Lower leg skin (tissue), 4 donors: ENCODE results near the gene AFTPH. TPM values are rescaled to one million over a fixed set of nuclear protein-coding genes. Genes with fewer than 3 reads are reported as not detected.

ENCODE experiments used
- DNase-seq, 2 donors: peaks; one replicate each; pipeline ENCODE4 v3.0.0-alpha.2; 2019; ENCODE audit warnings: low spot score in 2 of 2
- H3K4me3 ChIP-seq: fragments of 200-600 bp; sonication (generic); 2 replicates; pipeline ENCODE4 v1.5.1; 2017; ENCODE audit warnings: mild to moderate bottlenecking, low read depth; ENCODE audit not compliant: poor library complexity, severe bottlenecking
- CTCF ChIP-seq, 3 donors: fragments of 450-650 bp; IDR thresholded peaks; one replicate each; pipeline ENCODE4 v1.5.1; 2016; ENCODE audit warnings: antibody characterized with exemption in 3 of 3, mild to moderate bottlenecking in 3 of 3, moderate library complexity in 2 of 3
- POLR2A ChIP-seq, 2 donors: fragments of 450-650 bp; IDR thresholded peaks; one replicate each; pipeline ENCODE4 v1.6.1; 2016 to 2017; ENCODE audit warnings: antibody characterized with exemption in 2 of 2, mild to moderate bottlenecking in 1 of 2, moderate library complexity in 1 of 2
- WGBS, 2 donors: methylation state at CpG; one replicate each; pipeline ENCODE4 v1.1.5; 2018; 5-methylcytosine and 5-hydroxymethylcytosine counted together
- intact Hi-C: fragments of 100-400 bp; cut with DNase I; formaldehyde crosslinking; loops from one replicate; pipeline ENCODE4 v1.15.0; 2023; ENCODE audit warnings: low total_unique reads
- total RNA-seq, 4 donors: library from RNA; depleted of rRNA; stranded (reverse); fragments of >200 nt; gene quantifications; one replicate each; pipeline ENCODE4 v1.1.0, GENCODE V29; 2016

AFTPH gene
- total RNA-seq, 4 donors from 2014 or later = 46.4 to 53.8 (median 49.6) TPM

GRCh38 chr2:64479259-64480117 is 44.6 kb upstream of the AFTPH start:
- WGBS, 2 donors = 78 to 94% methylated on average over 10 of the region's 10 CpGs
- no peak overlapping the region for H3K4me3 ChIP-seq
- DNase-seq = no peak
- TF ChIP-seq CTCF (IDR thresholded peaks at IDR 0.05) (no peak), POLR2A (IDR thresholded peaks at IDR 0.05) (no peak)
- intact Hi-C loops = loop anchor here (10.0 kb wide), 1 partner anchor 435 kb away; no protein-coding TSS in a partner anchor

GRCh38 chr2:64481665-64482064 is 42.5 kb upstream of the AFTPH start:
- 91 to 98% methylated on average over 5 of the region's 5 CpGs for WGBS, 2 donors
- H3K4me3 ChIP-seq = no peak overlapping the region
- intact Hi-C loops = loop anchor here (10.0 kb wide), 1 partner anchor 437 kb away; no protein-coding TSS in a partner anchor
- TF ChIP-seq CTCF (IDR thresholded peaks at IDR 0.05) = no peak
- no peak for TF ChIP-seq POLR2A (IDR thresholded peaks at IDR 0.05)
- no peak for DNase-seq

- H3K4me3 ChIP-seq = no peak overlapping the region
- TF ChIP-seq CTCF (IDR thresholded peaks at IDR 0.05) (no peak), POLR2A (IDR thresholded peaks at IDR 0.05) (no peak)
- 83 to 96% methylated on average over 1 of the region's 1 CpG for WGBS, 2 donors
- DNase-seq = no peak
- intact Hi-C loops = loop anchor here (10.0 kb wide), 1 partner anchor 437 kb away; no protein-coding TSS in a partner anchor
These were observed 41.9 kb upstream of the AFTPH start for GRCh38 chr2:64482243-64482642.

GRCh38 chr2:64482765-64483504 is 41.2 kb upstream of the AFTPH start:
- no peak for TF ChIP-seq CTCF (IDR thresholded peaks at IDR 0.05)
- no peak for TF ChIP-seq POLR2A (IDR thresholded peaks at IDR 0.05)
- DNase-seq = no peak
- no peak overlapping the region for H3K4me3 ChIP-seq
- 31 to 35% methylated on average over 5 of the region's 5 CpGs for WGBS, 2 donors
- intact Hi-C loops = loop anchor here (10.0 kb wide), 1 partner anchor 438 kb away; no protein-coding TSS in a partner anchor

- WGBS, 2 donors = 40 to 48% methylated on average over 4 of the region's 4 CpGs
- no peak overlapping the region for H3K4me3 ChIP-seq
- no peak for DNase-seq
- TF ChIP-seq CTCF (IDR thresholded peaks at IDR 0.05) (no peak), POLR2A (IDR thresholded peaks at IDR 0.05) (no peak)
- intact Hi-C loops = loop anchor here (5.0 to 10.0 kb wide), 2 partner anchors 153 to 441 kb away; no protein-coding TSS in a partner anchor
These were observed 38.8 kb upstream of the AFTPH start for GRCh38 chr2:64485331-64485730.
